ENCODE data around the gene APOF.

DNA sequence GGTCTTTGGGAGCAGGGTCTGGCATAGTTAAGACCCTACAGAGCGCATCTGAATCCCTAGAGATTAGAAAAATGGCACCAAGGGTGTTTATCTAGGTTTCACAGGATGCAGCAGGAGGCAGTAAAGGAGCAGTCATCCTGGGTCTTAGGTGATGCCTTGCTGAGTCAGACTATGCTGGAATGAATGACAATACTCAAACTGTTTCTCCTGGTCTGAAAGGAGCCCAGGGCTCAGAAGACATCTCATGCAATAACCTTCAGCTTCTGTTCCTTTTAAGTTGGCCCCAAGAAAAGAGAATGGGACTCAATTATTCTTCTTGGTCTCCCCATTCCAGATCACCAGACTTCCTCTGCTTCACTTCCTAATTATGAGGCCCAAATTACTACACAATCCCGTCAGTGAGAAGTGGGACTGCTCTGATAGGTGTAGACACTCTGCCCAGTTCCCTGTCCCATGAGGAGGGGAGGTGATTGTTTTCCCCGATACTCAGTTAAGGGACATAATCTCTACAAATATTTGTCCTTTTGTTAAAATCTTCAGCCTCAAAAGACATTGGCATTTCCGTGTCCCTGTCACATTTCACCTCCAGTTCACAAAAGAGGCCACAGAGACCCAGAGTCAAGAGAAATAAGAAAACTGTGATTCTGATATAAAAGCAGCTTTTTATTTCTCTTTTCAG lies 14.8 kb upstream of the APOF start:
- TF ChIP-seq FOSL2 (IDR thresholded peaks at IDR 0.05) (no peak), FOSL2 (CRISPR knock-in tag; IDR thresholded peaks at IDR 0.05) (no peak), EP300 (IDR thresholded peaks at IDR 0.05) (no peak), BHLHE40 (IDR thresholded peaks at IDR 0.05; ENCODE audit: low read depth, low read length) (no peak)
- TF ChIP-seq, protein P1, sequence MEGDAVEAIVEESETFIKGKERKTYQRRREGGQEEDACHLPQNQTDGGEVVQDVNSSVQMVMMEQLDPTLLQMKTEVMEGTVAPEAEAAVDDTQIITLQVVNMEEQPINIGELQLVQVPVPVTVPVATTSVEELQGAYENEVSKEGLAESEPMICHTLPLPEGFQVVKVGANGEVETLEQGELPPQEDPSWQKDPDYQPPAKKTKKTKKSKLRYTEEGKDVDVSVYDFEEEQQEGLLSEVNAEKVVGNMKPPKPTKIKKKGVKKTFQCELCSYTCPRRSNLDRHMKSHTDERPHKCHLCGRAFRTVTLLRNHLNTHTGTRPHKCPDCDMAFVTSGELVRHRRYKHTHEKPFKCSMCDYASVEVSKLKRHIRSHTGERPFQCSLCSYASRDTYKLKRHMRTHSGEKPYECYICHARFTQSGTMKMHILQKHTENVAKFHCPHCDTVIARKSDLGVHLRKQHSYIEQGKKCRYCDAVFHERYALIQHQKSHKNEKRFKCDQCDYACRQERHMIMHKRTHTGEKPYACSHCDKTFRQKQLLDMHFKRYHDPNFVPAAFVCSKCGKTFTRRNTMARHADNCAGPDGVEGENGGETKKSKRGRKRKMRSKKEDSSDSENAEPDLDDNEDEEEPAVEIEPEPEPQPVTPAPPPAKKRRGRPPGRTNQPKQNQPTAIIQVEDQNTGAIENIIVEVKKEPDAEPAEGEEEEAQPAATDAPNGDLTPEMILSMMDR (IDR thresholded peaks at IDR 0.05): no peak
